ENCODE measurements around the gene POC1B.

Gene POC1B

GRCh38 chr12:89523843-89524540, 1.9 kb downstream of the POC1B start:
- H3K27ac ChIP-seq, result peak overlapping the region; percentile 74
- TF ChIP-seq CTCF (conservative IDR thresholded peaks at IDR 0.05) (no peak), ZFX (IDR thresholded peaks at IDR 0.05) (no peak)

- H3K27ac ChIP-seq, result no peak overlapping the region
- no peak for TF ChIP-seq ZFX (IDR thresholded peaks at IDR 0.05)
- no peak for TF ChIP-seq CTCF (conservative IDR thresholded peaks at IDR 0.05)
Observed at GRCh38 chr12:89523393-89523792, 2.5 kb downstream of the POC1B start.

GRCh38 chr12:89521364-89522223, 4.3 kb downstream of the POC1B start:
- TF ChIP-seq CTCF (conservative IDR thresholded peaks at IDR 0.05) (no peak), ZFX (IDR thresholded peaks at IDR 0.05) (no peak)
- no peak overlapping the region for H3K27ac ChIP-seq

GRCh38 chr12:89517720-89518119, 8.1 kb downstream of the POC1B start:
- TF ChIP-seq ZFX (IDR thresholded peaks at IDR 0.05), result no peak
- no peak for TF ChIP-seq CTCF (conservative IDR thresholded peaks at IDR 0.05)
- no peak overlapping the region for H3K27ac ChIP-seq

GRCh38 chr12:89516633-89517032, 9.2 kb downstream of the POC1B start:
- H3K27ac ChIP-seq, result no peak overlapping the region
- TF ChIP-seq CTCF (conservative IDR thresholded peaks at IDR 0.05), result no peak
- TF ChIP-seq ZFX (IDR thresholded peaks at IDR 0.05), result no peak

- TF ChIP-seq CTCF (conservative IDR thresholded peaks at IDR 0.05), result no peak
- no peak for TF ChIP-seq ZFX (IDR thresholded peaks at IDR 0.05)
- H3K27ac ChIP-seq, result no peak overlapping the region
Observed at GRCh38 chr12:89514751-89515150, 11.1 kb downstream of the POC1B start.

GRCh38 chr12:89513544-89513943, 12.3 kb downstream of the POC1B start:
- no peak for TF ChIP-seq CTCF (conservative IDR thresholded peaks at IDR 0.05)
- no peak for TF ChIP-seq ZFX (IDR thresholded peaks at IDR 0.05)
- no peak overlapping the region for H3K27ac ChIP-seq
